IPS-18a (cell line): ENCODE results near the gene GALNT1.

Experiments
- H3K27ac ChIP-seq: one replicate; pipeline ENCODE4 v1.5.1; 2013; ENCODE audit warnings: low read length
- H3K27me3 ChIP-seq: one replicate; pipeline ENCODE4 v1.6.1; 2013; ENCODE audit warnings: mild to moderate bottlenecking, low read length; ENCODE audit not compliant: control insufficient read depth, insufficient read depth
- H3K36me3 ChIP-seq: one replicate; pipeline ENCODE4 v1.6.1; 2013; ENCODE audit warnings: low read depth, low read length; ENCODE audit not compliant: control insufficient read depth
- H3K4me1 ChIP-seq: one replicate; pipeline ENCODE4 v1.6.1; 2013; ENCODE audit warnings: low read depth, low read length; ENCODE audit not compliant: control insufficient read depth
- H3K4me3 ChIP-seq: one replicate; pipeline ENCODE4 v1.5.1; 2013; ENCODE audit warnings: low read length
- H3K9ac ChIP-seq: one replicate; pipeline ENCODE4 v1.6.1; 2013; ENCODE audit warnings: mild to moderate bottlenecking, low read length, moderate library complexity
- H3K9me3 ChIP-seq: one replicate; pipeline ENCODE4 v1.6.1; 2013; ENCODE audit warnings: low read depth, low read length; ENCODE audit not compliant: control insufficient read depth

Gene GALNT1

GRCh38 chr18:35683021-35683420, 101.5 kb downstream of the GALNT1 start:
- no peaks in the 10 kb centered on the region for H3K27me3 ChIP-seq
- H3K27ac ChIP-seq = no peak overlapping the region

DNA sequence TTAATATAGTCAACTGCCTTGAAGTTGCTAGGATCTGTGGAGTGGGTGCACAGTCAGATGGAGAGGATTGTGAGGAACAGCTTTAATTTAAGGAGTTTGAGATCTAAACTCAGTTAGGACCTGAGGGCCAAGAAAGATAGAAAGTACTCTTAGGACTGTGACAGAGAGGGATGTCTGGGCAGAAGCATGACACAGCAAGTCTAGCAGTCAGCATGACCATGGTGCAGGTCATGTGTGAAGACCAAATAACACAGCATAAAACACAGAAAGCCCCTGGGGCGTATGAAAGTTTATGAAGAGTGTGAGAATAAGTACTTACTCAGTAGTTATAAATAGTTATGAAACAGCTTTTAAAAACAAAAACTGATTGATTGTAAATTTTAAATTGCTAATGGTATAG, 107.2 kb downstream of the GALNT1 start:
- Histone ChIP-seq H3K9ac (no peak overlapping the region), H3K4me3 (no peak overlapping the region), H3K36me3 (peaks cover 8% of the 10 kb centered on the region), H3K27ac (no peak overlapping the region), H3K27me3 (no peaks in the 10 kb centered on the region), H3K9me3 (no peaks in the 10 kb centered on the region), H3K4me1 (no peaks in the 10 kb centered on the region)

More at GRCh38 chr18:35683021-35683420, 101.5 kb downstream of the GALNT1 start:
- Histone ChIP-seq H3K9me3 (no peaks in the 10 kb centered on the region), H3K36me3 (no peaks in the 10 kb centered on the region), H3K9ac (no peak overlapping the region), H3K4me1 (no peaks in the 10 kb centered on the region), H3K4me3 (no peak overlapping the region)

- H3K36me3 ChIP-seq = peaks cover 8% of the 10 kb centered on the region
- H3K27me3 ChIP-seq = no peaks in the 10 kb centered on the region
- H3K9me3 ChIP-seq = no peaks in the 10 kb centered on the region
- no peaks in the 10 kb centered on the region for H3K4me1 ChIP-seq
- H3K4me3 ChIP-seq = no peak overlapping the region
- no peak overlapping the region for H3K9ac ChIP-seq
- no peak overlapping the region for H3K27ac ChIP-seq
Observed at GRCh38 chr18:35689728-35690127, 108.2 kb downstream of the GALNT1 start.

DNA sequence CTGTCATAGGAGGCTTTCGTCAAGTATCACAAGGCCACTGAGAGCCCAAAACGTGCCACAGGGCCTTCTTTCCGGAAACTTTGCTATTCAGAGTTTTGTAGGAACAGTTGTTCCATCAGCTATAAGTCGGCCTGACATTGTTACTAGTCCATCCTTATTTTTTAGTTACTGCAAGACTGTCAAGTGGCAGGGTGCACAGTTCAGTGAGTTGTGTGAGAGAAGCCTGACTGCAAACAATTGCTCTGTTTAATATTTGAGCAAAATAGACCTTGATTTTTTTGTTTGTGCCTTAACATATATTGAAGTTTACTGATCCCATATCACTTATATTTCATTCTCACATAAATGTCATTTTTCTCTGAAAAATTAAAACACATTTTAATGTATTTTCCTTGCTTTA, 110.1 kb downstream of the GALNT1 start:
- Histone ChIP-seq H3K4me1 (no peaks in the 10 kb centered on the region), H3K9ac (no peak overlapping the region), H3K9me3 (no peaks in the 10 kb centered on the region), H3K27ac (no peak overlapping the region), H3K36me3 (peaks cover 8% of the 10 kb centered on the region), H3K4me3 (no peak overlapping the region), H3K27me3 (no peaks in the 10 kb centered on the region)

DNA sequence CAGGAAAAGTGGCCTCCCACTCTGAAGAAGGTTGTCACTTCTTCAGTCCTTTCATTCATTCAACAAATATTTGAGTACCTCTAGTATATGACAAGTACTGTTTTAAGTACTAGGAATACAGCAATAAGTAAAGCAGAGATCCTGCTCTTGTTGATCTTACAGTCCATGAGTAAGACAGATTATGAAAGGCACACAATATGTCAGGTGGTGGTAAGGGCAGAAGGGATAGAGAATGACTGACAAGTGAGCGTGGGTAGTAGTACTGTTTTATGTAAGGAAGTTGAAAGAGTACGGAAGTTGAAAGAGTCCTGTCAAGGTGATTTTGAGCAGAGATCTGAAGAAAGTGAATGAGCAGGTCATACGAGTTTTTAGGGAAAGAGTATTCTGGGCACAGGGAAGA, 111.3 kb downstream of the GALNT1 start:
- H3K4me3 ChIP-seq = no peak overlapping the region
- H3K4me1 ChIP-seq = no peaks in the 10 kb centered on the region
- H3K27ac ChIP-seq = no peak overlapping the region
- no peak overlapping the region for H3K9ac ChIP-seq
- H3K36me3 ChIP-seq = peaks cover 8% of the 10 kb centered on the region
- no peaks in the 10 kb centered on the region for H3K9me3 ChIP-seq
- no peaks in the 10 kb centered on the region for H3K27me3 ChIP-seq

GRCh38 chr18:35693829-35694228, 112.3 kb downstream of the GALNT1 start:
- Histone ChIP-seq H3K27me3 (no peaks in the 10 kb centered on the region), H3K9me3 (no peaks in the 10 kb centered on the region), H3K36me3 (peaks cover 8% of the 10 kb centered on the region), H3K27ac (no peak overlapping the region), H3K4me3 (no peak overlapping the region), H3K4me1 (no peaks in the 10 kb centered on the region), H3K9ac (no peak overlapping the region)

- no peak overlapping the region for H3K27ac ChIP-seq
- H3K4me1 ChIP-seq = no peaks in the 10 kb centered on the region
- H3K4me3 ChIP-seq = no peak overlapping the region
- H3K27me3 ChIP-seq = no peaks in the 10 kb centered on the region
- H3K9ac ChIP-seq = no peak overlapping the region
- no peaks in the 10 kb centered on the region for H3K9me3 ChIP-seq
- peaks cover 8% of the 10 kb centered on the region for H3K36me3 ChIP-seq
Observed at GRCh38 chr18:35694808-35695207, 113.3 kb downstream of the GALNT1 start.

- Histone ChIP-seq H3K4me3 (no peak overlapping the region), H3K4me1 (no peaks in the 10 kb centered on the region)
Observed at GRCh38 chr18:35695384-35695783, 113.8 kb downstream of the GALNT1 start.

DNA sequence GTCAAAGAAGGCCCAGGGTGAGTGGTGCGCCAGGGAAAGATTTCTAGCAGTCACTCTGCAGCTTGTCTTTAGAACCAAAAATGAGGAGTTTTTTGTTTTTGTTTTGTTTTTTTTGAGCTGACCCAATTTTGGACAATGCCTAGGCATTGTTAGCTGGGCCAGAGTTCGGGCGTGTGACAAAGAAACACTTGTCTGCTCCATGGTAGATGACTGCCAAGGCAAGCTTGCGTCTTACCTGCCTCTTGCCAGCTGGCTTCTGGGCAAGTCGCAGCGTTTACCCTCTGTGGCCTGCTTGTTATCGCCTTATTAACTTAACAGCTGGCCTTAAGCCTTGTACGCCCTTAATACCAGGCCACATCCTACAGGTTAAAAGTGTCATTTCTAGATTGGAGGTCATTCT, 114.3 kb downstream of the GALNT1 start:
- Histone ChIP-seq H3K4me1 (no peaks in the 10 kb centered on the region), H3K9me3 (no peaks in the 10 kb centered on the region), H3K27ac (no peak overlapping the region), H3K27me3 (no peaks in the 10 kb centered on the region), H3K36me3 (peaks cover 8% of the 10 kb centered on the region), H3K4me3 (no peak overlapping the region), H3K9ac (no peak overlapping the region)

More at GRCh38 chr18:35695384-35695783, 113.8 kb downstream of the GALNT1 start:
- Histone ChIP-seq H3K27me3 (no peaks in the 10 kb centered on the region), H3K36me3 (peaks cover 8% of the 10 kb centered on the region), H3K9ac (no peak overlapping the region), H3K27ac (no peak overlapping the region), H3K9me3 (no peaks in the 10 kb centered on the region)

DNA sequence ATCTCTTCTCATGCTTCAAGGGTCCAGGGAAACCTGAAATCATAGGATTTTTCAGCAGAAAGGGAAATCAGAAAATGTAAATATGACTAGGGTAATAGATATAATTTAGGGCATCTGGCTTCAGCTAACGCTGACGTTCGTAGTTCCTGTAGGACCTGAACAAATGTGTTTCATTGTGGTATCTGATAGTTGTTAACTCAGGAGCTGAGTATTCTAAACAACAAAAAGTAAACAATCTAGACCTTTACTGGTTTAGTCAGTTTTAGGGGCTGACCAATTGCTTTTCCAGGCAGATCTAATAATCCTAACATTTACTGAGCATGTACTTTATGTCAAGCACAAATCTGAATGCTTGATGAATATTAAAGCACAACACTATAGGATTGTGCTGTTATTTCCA, 114.8 kb downstream of the GALNT1 start:
- Histone ChIP-seq H3K4me1 (no peaks in the 10 kb centered on the region), H3K9ac (no peak overlapping the region), H3K9me3 (no peaks in the 10 kb centered on the region), H3K4me3 (no peak overlapping the region), H3K36me3 (peaks cover 7% of the 10 kb centered on the region), H3K27ac (no peak overlapping the region), H3K27me3 (no peaks in the 10 kb centered on the region)

GRCh38 chr18:35697869-35698268, 116.3 kb downstream of the GALNT1 start:
- Histone ChIP-seq H3K9ac (no peak overlapping the region), H3K36me3 (no peaks in the 10 kb centered on the region), H3K27me3 (no peaks in the 10 kb centered on the region)

GRCh38 chr18:35703043-35703688, 121.6 kb downstream of the GALNT1 start:
- no peaks in the 10 kb centered on the region for H3K27me3 ChIP-seq
- H3K4me1 ChIP-seq = no peaks in the 10 kb centered on the region
- no peaks in the 10 kb centered on the region for H3K9me3 ChIP-seq
- H3K9ac ChIP-seq = no peak overlapping the region
- H3K4me3 ChIP-seq = no peak overlapping the region
- no peaks in the 10 kb centered on the region for H3K36me3 ChIP-seq
- no peak overlapping the region for H3K27ac ChIP-seq

More at GRCh38 chr18:35697869-35698268, 116.3 kb downstream of the GALNT1 start:
- H3K9me3 ChIP-seq = no peaks in the 10 kb centered on the region
- no peak overlapping the region for H3K4me3 ChIP-seq
- H3K4me1 ChIP-seq = no peaks in the 10 kb centered on the region
- H3K27ac ChIP-seq = no peak overlapping the region
